GM23248 (cell line): ENCODE results near the gene OR2A25. TPM values are rescaled to one million over a fixed set of nuclear protein-coding genes. Genes with fewer than 3 reads are reported as not detected.

Experiments
- DNase-seq: peaks from one replicate; pipeline ENCODE4 v3.0.0-alpha.2; 2015
- H2AFZ ChIP-seq: fragments of 200-600 bp; sonication (generic); 2 replicates; pipeline ENCODE4 v1.6.1; 2016; ENCODE audit warnings: antibody characterized with exemption
- H3F3A ChIP-seq: fragments of 200-600 bp; sonication (generic); 2 replicates; pipeline ENCODE4 v1.6.1; 2016; ENCODE audit warnings: mild to moderate bottlenecking, antibody characterized with exemption, mixed run types; ENCODE audit not compliant: insufficient read depth
- H3K27ac ChIP-seq: fragments of 200-600 bp; sonication (generic); 2 replicates; pipeline ENCODE4 v1.5.1; 2016; ENCODE audit warnings: mild to moderate bottlenecking
- H3K27me3 ChIP-seq: fragments of 200-600 bp; sonication (generic); replicated peaks from 2 replicates; pipeline ENCODE4 v1.6.1; 2016; ENCODE audit warnings: mild to moderate bottlenecking; ENCODE audit not compliant: insufficient read depth
- H3K36me3 ChIP-seq: fragments of 200-600 bp; sonication (generic); 2 replicates; pipeline ENCODE4 v1.6.1; 2016; ENCODE audit warnings: low read depth, mild to moderate bottlenecking
- H3K4me1 ChIP-seq: fragments of 200-600 bp; sonication (generic); 2 replicates; pipeline ENCODE4 v1.6.1; 2016; ENCODE audit warnings: mild to moderate bottlenecking; ENCODE audit not compliant: insufficient read depth
- H3K4me2 ChIP-seq: fragments of 200-600 bp; sonication (generic); one replicate; pipeline ENCODE4 v1.6.1; 2016; ENCODE audit warnings: mild to moderate bottlenecking; ENCODE audit not compliant: unreplicated experiment
- H3K4me3 ChIP-seq: fragments of 200-600 bp; sonication (generic); 2 replicates; pipeline ENCODE4 v1.5.1; 2016; ENCODE audit warnings: mild to moderate bottlenecking
- H3K79me2 ChIP-seq: fragments of 200-600 bp; sonication (generic); 2 replicates; pipeline ENCODE4 v1.6.1; 2016; ENCODE audit warnings: mild to moderate bottlenecking; ENCODE audit not compliant: insufficient read depth
- H3K9ac ChIP-seq: fragments of 200-600 bp; sonication (generic); 2 replicates; pipeline ENCODE4 v1.6.1; 2016; ENCODE audit warnings: mild to moderate bottlenecking
- H3K9me2 ChIP-seq: fragments of 200-600 bp; sonication (generic); 2 replicates; pipeline ENCODE4 v1.6.1; 2016; ENCODE audit warnings: mixed run types, mild to moderate bottlenecking, moderate library complexity; ENCODE audit not compliant: insufficient read depth
- H3K9me3 ChIP-seq: fragments of 200-600 bp; sonication (generic); one replicate; pipeline ENCODE4 v1.6.1; 2017; ENCODE audit warnings: low read depth
- H4K20me1 ChIP-seq: fragments of 200-600 bp; sonication (generic); 2 replicates; pipeline ENCODE4 v1.6.0; 2016; ENCODE audit not compliant: insufficient read depth
- EZH2 ChIP-seq: fragments of 200-600 bp; sonication (generic); IDR thresholded peaks from 2 replicates; pipeline ENCODE4 v1.6.1; 2018; ENCODE audit warnings: antibody characterized with exemption, mild to moderate bottlenecking; ENCODE audit not compliant: insufficient read depth, poor library complexity, severe bottlenecking
- EZH2phosphoT487 ChIP-seq: fragments of 200-600 bp; sonication (generic); IDR thresholded peaks from 2 replicates; pipeline ENCODE4 v1.6.1; 2018; ENCODE audit warnings: antibody characterized with exemption, moderate library complexity, mild to moderate bottlenecking, low read depth; ENCODE audit not compliant: insufficient read depth
- WGBS, 2 experiments: methylation state at CpG; one replicate each; pipeline ENCODE4 v1.1.6; 2015 to 2017; ENCODE audit warnings: low lambda C conversion rate in 2 of 2, low coverage in 1 of 2; ENCODE audit errors: missing lambda C conversion rate in 2 of 2; 5-methylcytosine and 5-hydroxymethylcytosine counted together
- in situ Hi-C: fragments of 300-500 bp; cut with MboI; formaldehyde crosslinking; loops from 2 replicates; pipeline ENCODE4 v1.15.0; 2020
- polyA plus RNA-seq: library from polyadenylated mRNA; unstranded; fragments of >200 nt; fragmentation: Nextera tagmentation; extraction: Ambion mirVana; gene quantifications from 2 replicates; pipeline ENCODE4 v1.2.1, GENCODE V29; 2016
- total RNA-seq: library from RNA; depleted of rRNA; stranded (reverse); fragments of >200 nt; shearing (Covaris generic); gene quantifications from 2 replicates; pipeline ENCODE4 v1.2.3, GENCODE V29; 2014

OR2A25 gene
- total and polyA plus RNA-seq, 2 experiments from 2014 or later, result not detected

GRCh38 chr7:144090667-144091066, 21.1 kb downstream of the OR2A25 start:
- 37 to 43% methylated on average over 3 of the region's 3 CpGs for WGBS, 2 experiments
- TF ChIP-seq EZH2phosphoT487 (no peak), EZH2 (no peak)

GRCh38 chr7:144098776-144099175, 29.2 kb downstream of the OR2A25 start:
- Histone ChIP-seq H3F3A (no peaks in the 10 kb centered on the region), H3K9me2 (no peaks in the 10 kb centered on the region), H3K4me2 (no peak overlapping the region), H3K27me3 (no peaks in the 10 kb centered on the region), H3K9me3 (no peaks in the 10 kb centered on the region), H3K9ac (no peak overlapping the region), H2AFZ (no peak overlapping the region), H3K79me2 (no peaks in the 10 kb centered on the region), H3K4me3 (no peak overlapping the region), H3K36me3 (no peaks in the 10 kb centered on the region), H4K20me1 (no peaks in the 10 kb centered on the region), H3K27ac (no peak overlapping the region), H3K4me1 (no peaks in the 10 kb centered on the region)
- TF ChIP-seq EZH2 (no peak), EZH2phosphoT487 (no peak)
- in situ Hi-C loops, result no loop called here
- no peak for DNase-seq

More at GRCh38 chr7:144090667-144091066, 21.1 kb downstream of the OR2A25 start:
- Histone ChIP-seq H3K79me2 (no peaks in the 10 kb centered on the region), H3K4me2 (no peak overlapping the region), H3K27me3 (no peaks in the 10 kb centered on the region), H3K9me2 (no peaks in the 10 kb centered on the region), H3K9ac (no peak overlapping the region), H3K9me3 (no peaks in the 10 kb centered on the region), H3K27ac (no peak overlapping the region), H3K4me3 (no peak overlapping the region), H2AFZ (no peak overlapping the region), H4K20me1 (no peaks in the 10 kb centered on the region), H3K4me1 (no peaks in the 10 kb centered on the region), H3F3A (no peaks in the 10 kb centered on the region), H3K36me3 (no peaks in the 10 kb centered on the region)
- DNase-seq, result no peak
- in situ Hi-C loops, result no loop called here

- WGBS, 2 experiments, result 23 to 28% methylated on average over 3 of the region's 3 CpGs
- H3K9me3 ChIP-seq, result no peaks in the 10 kb centered on the region
- no peak overlapping the region for H3K27ac ChIP-seq
- in situ Hi-C loops, result no loop called here
- H3K27me3 ChIP-seq, result no peaks in the 10 kb centered on the region
- no peaks in the 10 kb centered on the region for H3F3A ChIP-seq
- no peaks in the 10 kb centered on the region for H3K79me2 ChIP-seq
- no peak overlapping the region for H2AFZ ChIP-seq
- H4K20me1 ChIP-seq, result no peaks in the 10 kb centered on the region
- no peaks in the 10 kb centered on the region for H3K9me2 ChIP-seq
- H3K4me2 ChIP-seq, result no peak overlapping the region
- H3K9ac ChIP-seq, result no peak overlapping the region
- TF ChIP-seq EZH2, result no peak
- no peak for TF ChIP-seq EZH2phosphoT487
- H3K4me1 ChIP-seq, result no peaks in the 10 kb centered on the region
- H3K4me3 ChIP-seq, result no peak overlapping the region
- no peak for DNase-seq
- H3K36me3 ChIP-seq, result no peaks in the 10 kb centered on the region
Measured at GRCh38 chr7:144100607-144101006, 31.0 kb downstream of the OR2A25 start.

GRCh38 chr7:144102041-144102440, 32.4 kb downstream of the OR2A25 start:
- no peaks in the 10 kb centered on the region for H3K9me3 ChIP-seq
- no peaks in the 10 kb centered on the region for H4K20me1 ChIP-seq
- H3K4me2 ChIP-seq, result no peak overlapping the region
- no peak overlapping the region for H3K27ac ChIP-seq
- H3K9me2 ChIP-seq, result no peaks in the 10 kb centered on the region
- H3K36me3 ChIP-seq, result no peaks in the 10 kb centered on the region
- H3K79me2 ChIP-seq, result no peaks in the 10 kb centered on the region
- H3K4me3 ChIP-seq, result no peak overlapping the region
- H3K9ac ChIP-seq, result no peak overlapping the region
- no peak overlapping the region for H2AFZ ChIP-seq
- H3F3A ChIP-seq, result no peaks in the 10 kb centered on the region
- DNase-seq, result no peak
- in situ Hi-C loops, result no loop called here
- no peaks in the 10 kb centered on the region for H3K27me3 ChIP-seq
- TF ChIP-seq EZH2phosphoT487 (no peak), EZH2 (no peak)
- no peaks in the 10 kb centered on the region for H3K4me1 ChIP-seq

GRCh38 chr7:144105211-144105610, 35.6 kb downstream of the OR2A25 start:
- Histone ChIP-seq H3K9ac (no peak overlapping the region), H3K79me2 (no peaks in the 10 kb centered on the region), H3K4me2 (no peak overlapping the region), H2AFZ (no peak overlapping the region), H3K27ac (no peak overlapping the region), H4K20me1 (no peaks in the 10 kb centered on the region), H3K36me3 (no peaks in the 10 kb centered on the region), H3K27me3 (no peaks in the 10 kb centered on the region), H3F3A (no peaks in the 10 kb centered on the region), H3K4me3 (no peak overlapping the region), H3K9me3 (no peaks in the 10 kb centered on the region), H3K9me2 (no peaks in the 10 kb centered on the region), H3K4me1 (no peaks in the 10 kb centered on the region)
- in situ Hi-C loops, result no loop called here
- TF ChIP-seq EZH2phosphoT487 (no peak), EZH2 (no peak)
- DNase-seq, result no peak
